Measurements from ENCODE around the gene HTR3C.

HTR3C gene

DNA sequence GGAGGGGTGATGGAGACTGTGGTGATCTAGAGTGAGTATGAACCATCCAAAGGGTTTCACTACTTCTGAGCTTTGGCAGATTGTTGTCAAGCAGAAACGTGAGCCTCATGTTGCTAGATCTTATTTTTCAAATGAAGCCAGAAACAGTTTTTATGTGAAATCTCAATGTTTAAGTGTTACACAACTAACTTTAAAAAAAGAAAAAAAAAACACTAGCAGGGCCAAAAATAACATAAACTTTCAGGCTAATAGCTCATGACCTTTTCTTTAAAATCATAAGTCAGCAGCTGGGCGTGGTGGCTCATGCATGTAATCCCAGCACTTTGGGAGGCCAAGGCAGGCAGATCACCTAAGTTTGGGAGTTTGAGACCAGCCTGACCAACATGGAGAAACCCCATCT is 23.4 kb upstream of the HTR3C start (continued):
- TF ChIP-seq ZBTB10 (tag by site-specific recombination; IDR thresholded peaks at IDR 0.05) = no peak
- TF ChIP-seq, protein P1, sequence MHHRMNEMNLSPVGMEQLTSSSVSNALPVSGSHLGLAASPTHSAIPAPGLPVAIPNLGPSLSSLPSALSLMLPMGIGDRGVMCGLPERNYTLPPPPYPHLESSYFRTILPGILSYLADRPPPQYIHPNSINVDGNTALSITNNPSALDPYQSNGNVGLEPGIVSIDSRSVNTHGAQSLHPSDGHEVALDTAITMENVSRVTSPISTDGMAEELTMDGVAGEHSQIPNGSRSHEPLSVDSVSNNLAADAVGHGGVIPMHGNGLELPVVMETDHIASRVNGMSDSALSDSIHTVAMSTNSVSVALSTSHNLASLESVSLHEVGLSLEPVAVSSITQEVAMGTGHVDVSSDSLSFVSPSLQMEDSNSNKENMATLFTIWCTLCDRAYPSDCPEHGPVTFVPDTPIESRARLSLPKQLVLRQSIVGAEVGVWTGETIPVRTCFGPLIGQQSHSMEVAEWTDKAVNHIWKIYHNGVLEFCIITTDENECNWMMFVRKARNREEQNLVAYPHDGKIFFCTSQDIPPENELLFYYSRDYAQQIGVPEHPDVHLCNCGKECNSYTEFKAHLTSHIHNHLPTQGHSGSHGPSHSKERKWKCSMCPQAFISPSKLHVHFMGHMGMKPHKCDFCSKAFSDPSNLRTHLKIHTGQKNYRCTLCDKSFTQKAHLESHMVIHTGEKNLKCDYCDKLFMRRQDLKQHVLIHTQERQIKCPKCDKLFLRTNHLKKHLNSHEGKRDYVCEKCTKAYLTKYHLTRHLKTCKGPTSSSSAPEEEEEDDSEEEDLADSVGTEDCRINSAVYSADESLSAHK (tag by site-specific recombination; IDR thresholded peaks at IDR 0.05) = no peak
- TF ChIP-seq, protein P2, sequence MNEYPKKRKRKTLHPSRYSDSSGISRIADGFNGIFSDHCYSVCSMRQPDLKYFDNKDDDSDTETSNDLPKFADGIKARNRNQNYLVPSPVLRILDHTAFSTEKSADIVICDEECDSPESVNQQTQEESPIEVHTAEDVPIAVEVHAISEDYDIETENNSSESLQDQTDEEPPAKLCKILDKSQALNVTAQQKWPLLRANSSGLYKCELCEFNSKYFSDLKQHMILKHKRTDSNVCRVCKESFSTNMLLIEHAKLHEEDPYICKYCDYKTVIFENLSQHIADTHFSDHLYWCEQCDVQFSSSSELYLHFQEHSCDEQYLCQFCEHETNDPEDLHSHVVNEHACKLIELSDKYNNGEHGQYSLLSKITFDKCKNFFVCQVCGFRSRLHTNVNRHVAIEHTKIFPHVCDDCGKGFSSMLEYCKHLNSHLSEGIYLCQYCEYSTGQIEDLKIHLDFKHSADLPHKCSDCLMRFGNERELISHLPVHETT (tag by site-specific recombination; IDR thresholded peaks at IDR 0.05) = no peak
- no peak for TF ChIP-seq ZNF335 (tag by site-specific recombination; conservative IDR thresholded peaks at IDR 0.05)
- no peak for TF ChIP-seq ZNF596 (tag by site-specific recombination; IDR thresholded peaks at IDR 0.05)
- TF ChIP-seq ZNF585B (tag by site-specific recombination; IDR thresholded peaks at IDR 0.05) = no peak
- no peak for TF ChIP-seq FEZF1 (tag by site-specific recombination; IDR thresholded peaks at IDR 0.05)
- no peak for TF ChIP-seq ZNF155 (tag by site-specific recombination; IDR thresholded peaks at IDR 0.05)
- TF ChIP-seq ZNF555 (tag by site-specific recombination; conservative IDR thresholded peaks at IDR 0.05) = no peak
- TF ChIP-seq ZNF221 (tag by site-specific recombination; IDR thresholded peaks at IDR 0.05; ENCODE audit: borderline replicate concordance) = no peak
- no peak for TF ChIP-seq ZNF175 (tag by site-specific recombination; IDR thresholded peaks at IDR 0.05)
- no peak for TF ChIP-seq ZSCAN23 (tag by site-specific recombination; IDR thresholded peaks at IDR 0.05)
- no peak for TF ChIP-seq ZNF350 (tag by site-specific recombination; IDR thresholded peaks at IDR 0.05)

- TF ChIP-seq EGR2 (tag by site-specific recombination; IDR thresholded peaks at IDR 0.05; ENCODE audit: low read depth) (no peak), ZNF658 (tag by site-specific recombination; IDR thresholded peaks at IDR 0.05) (no peak), ZNF423 (tag by site-specific recombination; IDR thresholded peaks at IDR 0.05) (no peak), ZNF354C (tag by site-specific recombination; IDR thresholded peaks at IDR 0.05; ENCODE audit: borderline replicate concordance, low read depth) (no peak), ZIC2 (tag by site-specific recombination; IDR thresholded peaks at IDR 0.05) (no peak), ZNF654 (tag by site-specific recombination; IDR thresholded peaks at IDR 0.05; ENCODE audit: low read depth) (no peak), ZSCAN5A (tag by site-specific recombination; IDR thresholded peaks at IDR 0.05) (no peak), HOXD13 (CRISPR knock-in tag; IDR thresholded peaks at IDR 0.05; ENCODE audit: borderline replicate concordance) (no peak)
- TF ChIP-seq, protein P3, sequence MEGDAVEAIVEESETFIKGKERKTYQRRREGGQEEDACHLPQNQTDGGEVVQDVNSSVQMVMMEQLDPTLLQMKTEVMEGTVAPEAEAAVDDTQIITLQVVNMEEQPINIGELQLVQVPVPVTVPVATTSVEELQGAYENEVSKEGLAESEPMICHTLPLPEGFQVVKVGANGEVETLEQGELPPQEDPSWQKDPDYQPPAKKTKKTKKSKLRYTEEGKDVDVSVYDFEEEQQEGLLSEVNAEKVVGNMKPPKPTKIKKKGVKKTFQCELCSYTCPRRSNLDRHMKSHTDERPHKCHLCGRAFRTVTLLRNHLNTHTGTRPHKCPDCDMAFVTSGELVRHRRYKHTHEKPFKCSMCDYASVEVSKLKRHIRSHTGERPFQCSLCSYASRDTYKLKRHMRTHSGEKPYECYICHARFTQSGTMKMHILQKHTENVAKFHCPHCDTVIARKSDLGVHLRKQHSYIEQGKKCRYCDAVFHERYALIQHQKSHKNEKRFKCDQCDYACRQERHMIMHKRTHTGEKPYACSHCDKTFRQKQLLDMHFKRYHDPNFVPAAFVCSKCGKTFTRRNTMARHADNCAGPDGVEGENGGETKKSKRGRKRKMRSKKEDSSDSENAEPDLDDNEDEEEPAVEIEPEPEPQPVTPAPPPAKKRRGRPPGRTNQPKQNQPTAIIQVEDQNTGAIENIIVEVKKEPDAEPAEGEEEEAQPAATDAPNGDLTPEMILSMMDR (tag by site-specific recombination; IDR thresholded peaks at IDR 0.05) = no peak
- H3K4me1 ChIP-seq (ENCODE audit: control insufficient read depth, insufficient read depth, low read length) = no peaks in the 10 kb centered on the region
Measured at GRCh38 chr3:184030536-184030935, 22.3 kb upstream of the HTR3C start.

More at GRCh38 chr3:184030536-184030935, 22.3 kb upstream of the HTR3C start:
- POLR2A ChIA-PET = no interaction called here
- Histone ChIP-seq H3K36me3 (ENCODE audit: control insufficient read depth in 2 of 2, insufficient read depth in 1 of 2, low read length in 2 of 2) (no peaks in the 10 kb centered on the region), H3K4me3 (ENCODE audit: low read depth, low read length) (no peak overlapping the region), H3K9me3 (ENCODE audit: control insufficient read depth, insufficient read depth, low read depth, low read length) (no peaks in the 10 kb centered on the region), H3K27ac (ENCODE audit: extremely low read depth, low read depth, low read length) (no peak overlapping the region)
- CTCF ChIA-PET = interaction anchor here (0.7 kb wide), 1 partner anchor 19 kb away, joined by 4 read pairs; no protein-coding TSS in a partner anchor

All from HEK293 (cell line).